ENCODE results near the gene FKBP2. TPM values are rescaled to one million over a fixed set of nuclear protein-coding genes. Genes with fewer than 3 reads are reported as not detected.

FKBP2 gene
- polyA plus RNA-seq, 1 donor (not counting 4 experiments of a cell fraction or from before 2014, with no cell fraction given), result 40.3 TPM

DNA sequence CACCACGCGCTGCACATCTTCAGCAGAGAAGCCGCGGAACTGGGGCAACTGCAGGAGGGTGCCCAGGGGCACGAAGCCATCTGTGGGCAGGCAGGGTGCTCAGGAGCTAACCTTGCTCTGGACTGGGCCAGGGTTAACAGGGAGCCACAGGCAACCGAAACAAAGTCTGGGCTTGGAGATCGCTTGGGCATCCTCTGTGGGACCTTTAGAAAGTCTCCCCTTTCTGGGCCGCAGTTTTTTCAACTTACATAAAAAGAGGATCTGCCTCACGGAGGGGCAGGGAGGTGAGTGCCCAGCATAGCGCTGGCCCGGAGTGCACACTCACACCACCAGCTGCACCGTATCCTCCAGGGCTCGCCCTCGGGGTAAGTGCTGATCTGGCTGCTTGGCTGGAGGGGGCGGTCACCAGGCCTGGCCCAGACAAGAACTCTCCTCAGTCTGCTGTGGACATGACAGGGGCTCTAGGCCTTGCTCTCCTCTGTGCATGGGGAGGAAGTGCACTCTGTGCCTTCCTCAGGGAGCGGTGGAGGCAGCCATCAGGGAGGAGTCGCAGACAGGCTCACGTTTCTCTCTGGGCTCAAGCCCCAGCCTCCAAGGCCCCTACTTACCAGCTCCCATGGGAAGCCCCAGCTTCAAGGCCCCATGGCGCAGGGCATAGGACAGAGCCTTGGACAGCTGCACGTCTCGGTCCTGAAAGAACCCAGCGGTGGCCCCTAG, 15.8 kb upstream of the FKBP2 start:
- Histone ChIP-seq H3K27ac (ENCODE audit: control insufficient read depth, insufficient read depth, low read length) (no peak overlapping the region), H3K4me3 (ENCODE audit: control insufficient read depth in 2 of 3, extremely low read depth in 1 of 3, insufficient read depth in 2 of 3, low read depth in 1 of 3, low read length in 3 of 3) (peak overlapping the region; percentile 83 to 89 (median 88)), H4K20me1 (ENCODE audit: control insufficient read depth, extremely low read depth, insufficient read depth, low read length) (no peaks in the 10 kb centered on the region), H3K4me2 (ENCODE audit: control insufficient read depth, extremely low read depth, insufficient read depth, low read depth, low read length) (peak overlapping the region; percentile 95), H3K9me3 (ENCODE audit: control insufficient read depth, low read depth, low read length) (no peaks in the 10 kb centered on the region), H2AFZ (ENCODE audit: control insufficient read depth, low read length) (no peak overlapping the region), H3K27me3 (ENCODE audit: control insufficient read depth, extremely low read depth, insufficient read depth, low read length) (no peaks in the 10 kb centered on the region), H3K9ac (ENCODE audit: control insufficient read depth, extremely low read depth, insufficient read depth, low read length) (peak overlapping the region; percentile 85), H3K36me3 (ENCODE audit: control insufficient read depth in 2 of 2, extremely low read depth in 1 of 2, insufficient read depth in 2 of 2, low read length in 2 of 2) (peaks cover 5% of the 10 kb centered on the region in 2 experiments), H3K9me1 (ENCODE audit: control insufficient read depth, extremely low read depth, insufficient read depth, low read length) (no peaks in the 10 kb centered on the region), H3K4me1 (ENCODE audit: control insufficient read depth, extremely low read depth, insufficient read depth, low read length) (peaks cover 35% of the 10 kb centered on the region), H3K79me2 (ENCODE audit: control insufficient read depth, insufficient read depth, low read length) (peaks cover 18% of the 10 kb centered on the region)
- TF ChIP-seq CTCF (optimal IDR thresholded peaks at IDR 0.05 in 1 of 3, IDR thresholded peaks at IDR 0.05 in 1 of 3, conservative IDR thresholded peaks at IDR 0.05 in 1 of 3; ENCODE audit: extremely low read depth in 1 of 3, insufficient read depth in 2 of 3, low read length in 3 of 3) (no peak), EZH2 (IDR thresholded peaks at IDR 0.05; ENCODE audit: low read length) (no peak)
- DNase-seq (ENCODE audit: low read depth, low spot score), result no peak
- no peak for FAIRE-seq
- dilution Hi-C loops (cut with MboI; ENCODE audit: extremely low pct_ligation_motif_present, low sequenced_read_pairs), result no loop called here

DNA sequence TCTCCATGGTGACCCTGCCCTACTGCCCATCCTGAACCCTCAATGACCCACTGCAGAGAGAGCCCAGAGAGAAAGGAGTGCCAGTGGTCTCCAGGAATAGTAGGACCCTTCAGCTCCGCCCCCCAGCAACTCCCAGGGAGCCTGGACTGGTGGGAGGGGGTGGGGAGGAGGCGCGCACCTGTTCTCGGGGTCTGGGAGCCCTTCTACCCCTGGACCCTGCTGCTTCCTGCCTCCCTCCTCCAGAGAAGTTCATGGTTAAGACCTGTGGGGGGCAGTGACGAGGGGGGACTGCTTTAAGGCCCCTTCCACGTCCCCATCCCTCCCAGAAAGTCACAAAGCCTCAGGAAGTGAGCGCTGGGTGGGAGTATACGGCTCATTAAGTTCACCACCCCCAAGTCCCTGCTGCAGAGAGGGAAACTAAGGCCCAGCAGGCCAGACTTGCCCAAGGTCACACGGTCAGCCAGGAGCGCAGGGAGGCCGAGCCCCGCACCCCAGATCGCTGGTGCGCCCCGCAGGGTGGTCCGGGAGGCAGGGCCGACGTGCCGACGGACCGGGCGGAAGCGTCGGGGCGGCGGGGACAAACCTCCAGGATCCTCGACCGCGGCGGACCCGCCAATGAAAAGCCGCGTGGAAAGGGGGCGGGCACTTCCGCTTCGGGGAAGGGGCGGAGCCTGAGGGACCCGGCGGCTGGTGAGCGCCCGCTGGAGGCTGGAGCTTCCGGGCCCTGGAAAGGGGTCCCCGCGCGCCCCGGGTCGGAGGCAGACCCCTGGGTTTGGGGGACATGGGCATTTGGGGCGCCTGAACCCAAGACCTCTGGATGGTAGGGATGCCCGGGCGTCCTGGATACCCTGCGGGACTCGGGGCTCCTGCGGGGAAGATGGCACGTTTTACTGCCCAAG, 15.0 kb upstream of the FKBP2 start, which contains the start of the genes NUDT22 and TRPT1:
NUDT22 (plus strand) TSS at position 667 of the 899 bp plus-strand sequence. CDS start 379 bp downstream, outside the sequence.
TRPT1 (minus strand) TSS at position 579 of the 899 bp plus-strand sequence; CDS start at position 253, 326 bp downstream.
- no peak for FAIRE-seq
- peaks cover 38% of the 10 kb centered on the region for H3K4me1 ChIP-seq (ENCODE audit: control insufficient read depth, extremely low read depth, insufficient read depth, low read length)
- peak within 1 kb of the TSS; percentile 58 for H3K27ac ChIP-seq (ENCODE audit: control insufficient read depth, insufficient read depth, low read length)

More for the DNA sequence above, 15.0 kb upstream of the FKBP2 start, which contains the start of the genes NUDT22 and TRPT1:
- Histone ChIP-seq H3K9me1 (ENCODE audit: control insufficient read depth, extremely low read depth, insufficient read depth, low read length) (no peaks in the 10 kb centered on the region), H3K36me3 (ENCODE audit: control insufficient read depth in 2 of 2, extremely low read depth in 1 of 2, insufficient read depth in 2 of 2, low read length in 2 of 2) (peaks cover 5% of the 10 kb centered on the region in 2 experiments), H3K4me3 (ENCODE audit: control insufficient read depth in 2 of 3, extremely low read depth in 1 of 3, insufficient read depth in 2 of 3, low read depth in 1 of 3, low read length in 3 of 3) (peak within 1 kb of the TSS; percentile 83 to 89 (median 88)), H2AFZ (ENCODE audit: control insufficient read depth, low read length) (peak within 1 kb of the TSS; percentile 71), H3K9ac (ENCODE audit: control insufficient read depth, extremely low read depth, insufficient read depth, low read length) (peak within 1 kb of the TSS; percentile 85), H4K20me1 (ENCODE audit: control insufficient read depth, extremely low read depth, insufficient read depth, low read length) (no peaks in the 10 kb centered on the region), H3K4me2 (ENCODE audit: control insufficient read depth, extremely low read depth, insufficient read depth, low read depth, low read length) (peak within 1 kb of the TSS; percentile 95), H3K79me2 (ENCODE audit: control insufficient read depth, insufficient read depth, low read length) (peaks cover 18% of the 10 kb centered on the region), H3K27me3 (ENCODE audit: control insufficient read depth, extremely low read depth, insufficient read depth, low read length) (no peaks in the 10 kb centered on the region), H3K9me3 (ENCODE audit: control insufficient read depth, low read depth, low read length) (no peaks in the 10 kb centered on the region)
- dilution Hi-C loops (cut with MboI; ENCODE audit: extremely low pct_ligation_motif_present, low sequenced_read_pairs), result no loop called here
- TF ChIP-seq EZH2 (IDR thresholded peaks at IDR 0.05; ENCODE audit: low read length), result no peak
- peak; percentile 15 to 40 (median 37) for TF ChIP-seq CTCF (optimal IDR thresholded peaks at IDR 0.05 in 1 of 3, IDR thresholded peaks at IDR 0.05 in 1 of 3, conservative IDR thresholded peaks at IDR 0.05 in 1 of 3; ENCODE audit: extremely low read depth in 1 of 3, insufficient read depth in 2 of 3, low read length in 3 of 3)
- no peak for DNase-seq (ENCODE audit: low read depth, low spot score)

All from keratinocyte (primary cell).